GM12878 (cell line): ENCODE results near the gene ARCN1. TPM values are rescaled to one million over a fixed set of nuclear protein-coding genes. Genes with fewer than 3 reads are reported as not detected.

Experiments
- ATAC-seq: fragments of 200-7000 bp; cut with Tn5 transposase; 3 replicates; pipeline ENCODE4 v1.9.1; 2020; ENCODE audit warnings: mild to moderate bottlenecking, moderate library complexity
- BruUV-seq: library from RNA; stranded (reverse); fragments of 400-500 nt; replicated peaks from 2 replicates; lab custom pipeline; 2021; lab: Mats Ljungman, UMichigan
- CTCF ChIA-PET: fragments of 300-600 bp; sonication (Branson Sonifier 250); formaldehyde crosslinking; extraction: SDS; loops from one replicate; lab custom pipeline; 2021; ENCODE audit warnings: inconsistent platforms; lab: Yijun Ruan, JAX
- POLR2A ChIA-PET: fragments of 350-600 bp; formaldehyde crosslinking; extraction: SDS; loops from one replicate; lab custom pipeline; 2021; ENCODE audit warnings: inconsistent platforms; lab: Charles Lee
- RAD21 ChIA-PET: fragments of 300-600 bp; sonication (Branson Sonifier 250); formaldehyde crosslinking; loops from one replicate; lab custom pipeline; 2023; ENCODE audit warnings: antibody characterized with exemption; ENCODE audit not compliant: unreplicated experiment; lab: Charles Lee
- SMC1A ChIA-PET: fragments of 300-600 bp; sonication (Branson Sonifier 250); formaldehyde crosslinking; loops from one replicate; lab custom pipeline; 2023; ENCODE audit not compliant: unreplicated experiment, uncharacterized antibody; lab: Charles Lee
- DNase-seq: peaks from one replicate; pipeline ENCODE4 v3.0.0-alpha.2; 2011; ENCODE audit warnings: low read depth, low spot score
- FAIRE-seq: peaks from 3 replicates; lab custom pipeline; 2011; peaks lifted over from hg19 to GRCh38; lab: Jason Lieb, UNC
- H2AFZ ChIP-seq: 2 replicates; pipeline ENCODE4 v1.6.0; 2011; ENCODE audit warnings: low read depth, low read length, control low read depth; ENCODE audit not compliant: control insufficient read depth
- H3K27ac ChIP-seq: 2 replicates; pipeline ENCODE4 v1.5.1; 2011; ENCODE audit warnings: control low read depth; ENCODE audit not compliant: control insufficient read depth, insufficient read depth
- H3K27me3 ChIP-seq, 2 experiments: replicated peaks in 1 of 2; 2 replicates each; pipeline versions ENCODE4 v1.6.0 to v1.6.1; 2011; ENCODE audit warnings: low read length in 1 of 2; ENCODE audit not compliant: control insufficient read depth in 2 of 2, insufficient read depth in 2 of 2
- H3K36me3 ChIP-seq, 2 experiments: 2 replicates each; pipeline ENCODE4 v1.5.1; 2011; ENCODE audit warnings: low read length in 1 of 2; ENCODE audit not compliant: control insufficient read depth in 2 of 2, insufficient read depth in 2 of 2
- H3K4me1 ChIP-seq: 2 replicates; pipeline ENCODE4 v1.6.1; 2011; ENCODE audit warnings: mild to moderate bottlenecking, low read length, moderate library complexity, mixed read lengths; ENCODE audit not compliant: control insufficient read depth, insufficient read depth
- H3K4me2 ChIP-seq: 2 replicates; pipeline ENCODE4 v1.6.0; 2011; ENCODE audit warnings: control low read depth; ENCODE audit not compliant: control insufficient read depth, insufficient read depth
- H3K4me3 ChIP-seq: fragments of 200-600 bp; sonication (generic); 2 replicates; pipeline ENCODE4 v1.5.1; 2016
- H3K79me2 ChIP-seq: 2 replicates; pipeline ENCODE4 v1.6.0; 2011; ENCODE audit warnings: low read length; ENCODE audit not compliant: control insufficient read depth, insufficient read depth
- H3K9ac ChIP-seq: 2 replicates; pipeline ENCODE4 v1.8.0; 2011; ENCODE audit warnings: low read length, control low read depth, mixed read lengths; ENCODE audit not compliant: control insufficient read depth, insufficient read depth
- H3K9me3 ChIP-seq: replicated peaks from 3 replicates; pipeline ENCODE4 v1.5.1; 2011; ENCODE audit warnings: mild to moderate bottlenecking, low read length; ENCODE audit not compliant: control insufficient read depth, insufficient read depth
- H4K20me1 ChIP-seq: 2 replicates; pipeline ENCODE4 v1.6.0; 2011; ENCODE audit not compliant: control insufficient read depth, insufficient read depth
- BRCA1 ChIP-seq: IDR thresholded peaks from 2 replicates; pipeline ENCODE4 v1.6.1; 2011; ENCODE audit warnings: low read depth, low read length, improper control_type of control experiment
- RAD21 ChIP-seq: IDR thresholded peaks from 2 replicates; pipeline ENCODE4 v1.6.1; 2011; ENCODE audit warnings: mild to moderate bottlenecking, low read depth, low read length, moderate library complexity; ENCODE audit not compliant: insufficient read depth
- SMAD1 ChIP-seq: fragments of 450-650 bp; IDR thresholded peaks from 2 replicates; pipeline ENCODE4 v1.6.1; 2018; ENCODE audit warnings: mild to moderate bottlenecking, low read depth; ENCODE audit not compliant: partially characterized antibody
- SUZ12 ChIP-seq: fragments of 200-600 bp; sonication (generic); IDR thresholded peaks from one replicate; pipeline ENCODE4 v1.6.1; 2018; ENCODE audit warnings: antibody characterized with exemption, mild to moderate bottlenecking; ENCODE audit not compliant: unreplicated experiment
- WGBS: methylation state at CpG from one replicate; pipeline ENCODE4 v1.1.6; 2016; ENCODE audit warnings: low lambda C conversion rate; ENCODE audit not compliant: insufficient replicate concordance, insufficient coverage; ENCODE audit errors: missing lambda C conversion rate; 5-methylcytosine and 5-hydroxymethylcytosine counted together
- in situ Hi-C: fragments of 300-500 bp; cut with MboI; formaldehyde crosslinking; loops from 9 replicates; pipeline ENCODE4 v1.14.3; 2018; ENCODE audit warnings: mixed read lengths
- intact Hi-C: fragments of 100-400 bp; cut with micrococcal nuclease; formaldehyde crosslinking; loops from one replicate; pipeline ENCODE4 v1.14.2; 2022; ENCODE audit not compliant: unreplicated experiment
- polyA plus RNA-seq, 11 experiments: library from polyadenylated mRNA; depleted of rRNA in 4 of 11; unstranded in 6 of 11; stranded (reverse) in 5 of 11; fragments of >200 nt; fragmentation: Nextera tagmentation in 4 of 11; fragmentation: Illumina TruSeq in 1 of 11; extraction: Ambion mirVana in 4 of 11; extraction: Trizol in 1 of 11; gene quantifications; 1 replicate in 1 of 11; 2 replicates in 10 of 11; pipeline versions ENCODE4 v1.2.1 to v1.2.3, GENCODE V29; 2011 to 2016; ENCODE audit warnings: inconsistent platforms in 2 of 11, missing spikeins in 2 of 11, low read depth in 1 of 11
- total RNA-seq, 4 experiments: library from RNA; depleted of rRNA in 3 of 4; stranded (reverse); fragments of >200 nt in 3 of 4; fragmentation: Illumina TruSeq in 1 of 4; extraction: Trizol in 1 of 4; gene quantifications; 2 replicates each; pipeline versions ENCODE4 v1.2.1 to v1.2.3, GENCODE V29; 2013 to 2021
- TF ChIP-seq, protein P1 (sequence below): fragments of 450-650 bp; formaldehyde crosslinking; IDR thresholded peaks from 2 replicates; pipeline ENCODE4 v1.4.0; 2022; ENCODE audit warnings: mild to moderate bottlenecking, moderate library complexity
- TF ChIP-seq, protein P2 (sequence below): fragments of 450-650 bp; IDR thresholded peaks from 2 replicates; pipeline ENCODE4 v1.6.1; 2017; ENCODE audit warnings: antibody characterized with exemption, mild to moderate bottlenecking, moderate library complexity
- TF ChIP-seq, protein P3 (sequence below): fragments of 450-650 bp; IDR thresholded peaks from 2 replicates; pipeline ENCODE4 v1.6.1; 2016; ENCODE audit warnings: mild to moderate bottlenecking, moderate library complexity, borderline replicate concordance

Gene ARCN1
- total and polyA plus RNA-seq, 10 of the 15 experiments (the other 5 are each of a cell fraction or from before 2014, with no cell fraction given) = 33.3 to 172 (median 106) TPM

DNA sequence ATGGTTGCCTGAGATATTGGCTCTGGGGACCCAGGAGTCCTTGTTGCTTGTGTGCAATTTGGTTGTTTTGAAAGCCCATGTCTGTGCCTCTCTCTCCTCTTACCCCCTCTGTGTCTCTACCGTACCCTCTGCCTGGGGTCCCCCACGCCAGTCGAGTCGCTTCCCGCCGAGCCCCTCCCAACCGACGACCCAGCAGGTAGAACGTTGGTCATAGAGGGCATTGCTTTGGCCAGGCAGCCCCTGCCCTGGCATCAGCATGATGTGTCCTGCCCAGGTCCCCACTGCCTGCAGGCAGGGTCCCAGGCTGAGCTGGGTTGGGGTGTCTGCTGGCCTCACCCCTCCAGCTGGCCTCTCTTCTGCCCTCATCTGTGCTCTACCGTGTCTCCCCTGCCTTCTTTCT, 72.3 kb downstream of the ARCN1 start:
- ATAC-seq (no peak), FAIRE-seq (no peak), DNase-seq (no peak)
- ChIA-PET SMC1A (no interaction called here), CTCF (no interaction called here), RAD21 (no interaction called here), POLR2A (no interaction called here)
- intact Hi-C loops (no loop called here), in situ Hi-C loops (no loop called here)
- no peaks in the 10 kb centered on the region for H4K20me1 ChIP-seq
- no peak overlapping the region for H3K4me3 ChIP-seq
- H3K36me3 ChIP-seq = no peaks in the 10 kb centered on the region
- no peaks in the 10 kb centered on the region for H3K9me3 ChIP-seq
- no peaks in the 10 kb centered on the region for H3K4me1 ChIP-seq
- no peaks in the 10 kb centered on the region for H3K79me2 ChIP-seq
- H3K9ac ChIP-seq = no peak overlapping the region
- H2AFZ ChIP-seq = no peak overlapping the region
- no peak overlapping the region for H3K27ac ChIP-seq
- H3K4me2 ChIP-seq = no peak overlapping the region
- TF ChIP-seq, protein P1, sequence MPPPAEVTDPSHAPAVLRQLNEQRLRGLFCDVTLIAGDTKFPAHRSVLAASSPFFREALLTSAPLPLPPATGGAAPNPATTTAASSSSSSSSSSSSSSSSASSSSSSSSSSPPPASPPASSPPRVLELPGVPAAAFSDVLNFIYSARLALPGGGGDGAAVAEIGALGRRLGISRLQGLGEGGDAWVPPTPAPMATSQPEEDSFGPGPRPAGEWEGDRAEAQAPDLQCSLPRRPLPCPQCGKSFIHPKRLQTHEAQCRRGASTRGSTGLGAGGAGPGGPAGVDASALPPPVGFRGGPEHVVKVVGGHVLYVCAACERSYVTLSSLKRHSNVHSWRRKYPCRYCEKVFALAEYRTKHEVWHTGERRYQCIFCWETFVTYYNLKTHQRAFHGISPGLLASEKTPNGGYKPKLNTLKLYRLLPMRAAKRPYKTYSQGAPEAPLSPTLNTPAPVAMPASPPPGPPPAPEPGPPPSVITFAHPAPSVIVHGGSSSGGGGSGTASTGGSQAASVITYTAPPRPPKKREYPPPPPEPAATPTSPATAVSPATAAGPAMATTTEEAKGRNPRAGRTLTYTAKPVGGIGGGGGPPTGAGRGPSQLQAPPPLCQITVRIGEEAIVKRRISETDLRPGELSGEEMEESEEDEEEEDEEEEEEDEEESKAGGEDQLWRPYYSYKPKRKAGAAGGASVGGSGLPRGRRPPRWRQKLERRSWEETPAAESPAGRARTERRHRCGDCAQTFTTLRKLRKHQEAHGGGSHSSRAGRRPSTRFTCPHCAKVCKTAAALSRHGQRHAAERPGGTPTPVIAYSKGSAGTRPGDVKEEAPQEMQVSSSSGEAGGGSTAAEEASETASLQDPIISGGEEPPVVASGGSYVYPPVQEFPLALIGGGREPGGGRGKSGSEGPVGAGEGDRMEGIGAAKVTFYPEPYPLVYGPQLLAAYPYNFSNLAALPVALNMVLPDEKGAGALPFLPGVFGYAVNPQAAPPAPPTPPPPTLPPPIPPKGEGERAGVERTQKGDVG (CRISPR knock-in tag) = no peak
- TF ChIP-seq, protein P2, sequence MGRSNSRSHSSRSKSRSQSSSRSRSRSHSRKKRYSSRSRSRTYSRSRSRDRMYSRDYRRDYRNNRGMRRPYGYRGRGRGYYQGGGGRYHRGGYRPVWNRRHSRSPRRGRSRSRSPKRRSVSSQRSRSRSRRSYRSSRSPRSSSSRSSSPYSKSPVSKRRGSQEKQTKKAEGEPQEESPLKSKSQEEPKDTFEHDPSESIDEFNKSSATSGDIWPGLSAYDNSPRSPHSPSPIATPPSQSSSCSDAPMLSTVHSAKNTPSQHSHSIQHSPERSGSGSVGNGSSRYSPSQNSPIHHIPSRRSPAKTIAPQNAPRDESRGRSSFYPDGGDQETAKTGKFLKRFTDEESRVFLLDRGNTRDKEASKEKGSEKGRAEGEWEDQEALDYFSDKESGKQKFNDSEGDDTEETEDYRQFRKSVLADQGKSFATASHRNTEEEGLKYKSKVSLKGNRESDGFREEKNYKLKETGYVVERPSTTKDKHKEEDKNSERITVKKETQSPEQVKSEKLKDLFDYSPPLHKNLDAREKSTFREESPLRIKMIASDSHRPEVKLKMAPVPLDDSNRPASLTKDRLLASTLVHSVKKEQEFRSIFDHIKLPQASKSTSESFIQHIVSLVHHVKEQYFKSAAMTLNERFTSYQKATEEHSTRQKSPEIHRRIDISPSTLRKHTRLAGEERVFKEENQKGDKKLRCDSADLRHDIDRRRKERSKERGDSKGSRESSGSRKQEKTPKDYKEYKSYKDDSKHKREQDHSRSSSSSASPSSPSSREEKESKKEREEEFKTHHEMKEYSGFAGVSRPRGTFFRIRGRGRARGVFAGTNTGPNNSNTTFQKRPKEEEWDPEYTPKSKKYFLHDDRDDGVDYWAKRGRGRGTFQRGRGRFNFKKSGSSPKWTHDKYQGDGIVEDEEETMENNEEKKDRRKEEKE = no peak
- TF ChIP-seq BRCA1 = no peak
- TF ChIP-seq SUZ12 = no peak
- no peak for TF ChIP-seq RAD21
- TF ChIP-seq, protein P3, sequence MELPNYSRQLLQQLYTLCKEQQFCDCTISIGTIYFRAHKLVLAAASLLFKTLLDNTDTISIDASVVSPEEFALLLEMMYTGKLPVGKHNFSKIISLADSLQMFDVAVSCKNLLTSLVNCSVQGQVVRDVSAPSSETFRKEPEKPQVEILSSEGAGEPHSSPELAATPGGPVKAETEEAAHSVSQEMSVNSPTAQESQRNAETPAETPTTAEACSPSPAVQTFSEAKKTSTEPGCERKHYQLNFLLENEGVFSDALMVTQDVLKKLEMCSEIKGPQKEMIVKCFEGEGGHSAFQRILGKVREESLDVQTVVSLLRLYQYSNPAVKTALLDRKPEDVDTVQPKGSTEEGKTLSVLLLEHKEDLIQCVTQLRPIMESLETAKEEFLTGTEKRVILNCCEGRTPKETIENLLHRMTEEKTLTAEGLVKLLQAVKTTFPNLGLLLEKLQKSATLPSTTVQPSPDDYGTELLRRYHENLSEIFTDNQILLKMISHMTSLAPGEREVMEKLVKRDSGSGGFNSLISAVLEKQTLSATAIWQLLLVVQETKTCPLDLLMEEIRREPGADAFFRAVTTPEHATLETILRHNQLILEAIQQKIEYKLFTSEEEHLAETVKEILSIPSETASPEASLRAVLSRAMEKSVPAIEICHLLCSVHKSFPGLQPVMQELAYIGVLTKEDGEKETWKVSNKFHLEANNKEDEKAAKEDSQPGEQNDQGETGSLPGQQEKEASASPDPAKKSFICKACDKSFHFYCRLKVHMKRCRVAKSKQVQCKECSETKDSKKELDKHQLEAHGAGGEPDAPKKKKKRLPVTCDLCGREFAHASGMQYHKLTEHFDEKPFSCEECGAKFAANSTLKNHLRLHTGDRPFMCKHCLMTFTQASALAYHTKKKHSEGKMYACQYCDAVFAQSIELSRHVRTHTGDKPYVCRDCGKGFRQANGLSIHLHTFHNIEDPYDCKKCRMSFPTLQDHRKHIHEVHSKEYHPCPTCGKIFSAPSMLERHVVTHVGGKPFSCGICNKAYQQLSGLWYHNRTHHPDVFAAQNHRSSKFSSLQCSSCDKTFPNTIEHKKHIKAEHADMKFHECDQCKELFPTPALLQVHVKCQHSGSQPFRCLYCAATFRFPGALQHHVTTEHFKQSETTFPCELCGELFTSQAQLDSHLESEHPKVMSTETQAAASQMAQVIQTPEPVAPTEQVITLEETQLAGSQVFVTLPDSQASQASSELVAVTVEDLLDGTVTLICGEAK = no peak
- no peak for TF ChIP-seq SMAD1
- H3K27me3 ChIP-seq = peaks cover 0 to 1% of the 10 kb centered on the region in 2 experiments; a peak in 2 of 4 replicates
- BruUV-seq = no TSS peak
- 16% methylated on average over 10 of the region's 10 CpGs for WGBS
